Astrocyte (in vitro differentiated cells and primary cell): ENCODE measurements around the gene CREB3L2. TPM values are rescaled to one million over a fixed set of nuclear protein-coding genes. Genes with fewer than 3 reads are reported as not detected.
A peak's percentile ranks its signal among the peaks of the same experiment; 100 is the strongest.
"Not testable (repeated sequence)": the region's sequence is repeated elsewhere in the genome, so short reads cannot be mapped to it uniquely, and the experiment has no call there.

ENCODE experiments used
- DNase-seq: peaks from one replicate; pipeline ENCODE4 v3.0.0-alpha.2; 2010; ENCODE audit warnings: low read depth
- FAIRE-seq: peaks from 2 replicates; lab custom pipeline; 2011; peaks lifted over from hg19 to GRCh38; lab: Jason Lieb, UNC
- H2AFZ ChIP-seq: 2 replicates; pipeline ENCODE4 v1.6.0; 2012; ENCODE audit warnings: low read depth, low read length, inconsistent platforms
- H3K27ac ChIP-seq: 2 replicates; pipeline ENCODE4 v1.5.1; 2011; ENCODE audit warnings: low read depth, low read length, inconsistent platforms
- H3K27me3 ChIP-seq: 2 replicates; pipeline ENCODE4 v1.6.0; 2011; ENCODE audit warnings: low read length, inconsistent platforms; ENCODE audit not compliant: insufficient read depth
- H3K36me3 ChIP-seq: 2 replicates; pipeline ENCODE4 v1.5.1; 2011; ENCODE audit warnings: low read length, inconsistent platforms; ENCODE audit not compliant: insufficient read depth
- H3K4me1 ChIP-seq: 2 replicates; pipeline ENCODE4 v1.5.1; 2011; ENCODE audit warnings: low read length, inconsistent platforms; ENCODE audit not compliant: insufficient read depth
- H3K4me2 ChIP-seq: 2 replicates; pipeline ENCODE4 v1.6.0; 2012; ENCODE audit warnings: low read length, inconsistent platforms
- H3K4me3 ChIP-seq: 2 replicates; pipeline ENCODE4 v1.5.1; 2011; ENCODE audit warnings: low read depth, mild to moderate bottlenecking, low read length, inconsistent platforms; ENCODE audit not compliant: insufficient read depth
- H3K79me2 ChIP-seq: 2 replicates; pipeline ENCODE4 v1.6.0; 2012; ENCODE audit warnings: mild to moderate bottlenecking, low read length, inconsistent platforms; ENCODE audit not compliant: insufficient read depth
- H3K9ac ChIP-seq: 2 replicates; pipeline ENCODE4 v1.6.0; 2012; ENCODE audit warnings: mild to moderate bottlenecking, low read length, inconsistent platforms
- H3K9me3 ChIP-seq: 2 replicates; pipeline ENCODE4 v1.5.1; 2012; ENCODE audit warnings: low read depth, mild to moderate bottlenecking, low read length, inconsistent platforms; ENCODE audit not compliant: insufficient read depth
- H4K20me1 ChIP-seq: 2 replicates; pipeline ENCODE4 v1.6.0; 2012; ENCODE audit warnings: low read length, inconsistent platforms; ENCODE audit not compliant: insufficient read depth
- H3K27ac Mint-ChIP-seq: one replicate; pipeline ENCODE4 v1.8.0; 2021; ENCODE audit warnings: mild to moderate bottlenecking, mixed read lengths; ENCODE audit not compliant: unreplicated experiment
- H3K27me3 Mint-ChIP-seq: one replicate; pipeline ENCODE4 v1.8.0; 2021; ENCODE audit warnings: low read depth, mixed read lengths; ENCODE audit not compliant: unreplicated experiment
- H3K36me3 Mint-ChIP-seq: one replicate; pipeline ENCODE4 v1.8.0; 2021; ENCODE audit warnings: low read depth, mixed read lengths; ENCODE audit not compliant: unreplicated experiment
- H3K4me1 Mint-ChIP-seq: one replicate; pipeline ENCODE4 v1.8.0; 2021; ENCODE audit warnings: low read depth, mixed read lengths; ENCODE audit not compliant: unreplicated experiment
- H3K4me3 Mint-ChIP-seq: one replicate; pipeline ENCODE4 v1.8.0; 2021; ENCODE audit warnings: mild to moderate bottlenecking, moderate library complexity, mixed read lengths; ENCODE audit not compliant: unreplicated experiment
- H3K9me3 Mint-ChIP-seq: one replicate; pipeline ENCODE4 v1.8.0; 2021; ENCODE audit warnings: mild to moderate bottlenecking, mixed read lengths; ENCODE audit not compliant: unreplicated experiment
- EZH2 ChIP-seq: IDR thresholded peaks from 2 replicates; pipeline ENCODE4 v1.6.1; 2012; ENCODE audit warnings: mild to moderate bottlenecking, low read length, inconsistent platforms; ENCODE audit not compliant: insufficient read depth
- total RNA-seq: library from RNA; stranded (reverse); gene quantifications from 2 replicates; pipeline ENCODE4 v1.2.1, GENCODE V29; 2021
- TF ChIP-seq, protein P1 (sequence below): IDR thresholded peaks from 2 replicates; pipeline ENCODE4 v1.5.1; 2011; ENCODE audit warnings: low read depth, mild to moderate bottlenecking, inconsistent platforms, low read length, moderate library complexity; ENCODE audit not compliant: insufficient read depth

The CREB3L2 gene
- total RNA-seq, 1 donor from 2014 or later, result 116 TPM

DNA sequence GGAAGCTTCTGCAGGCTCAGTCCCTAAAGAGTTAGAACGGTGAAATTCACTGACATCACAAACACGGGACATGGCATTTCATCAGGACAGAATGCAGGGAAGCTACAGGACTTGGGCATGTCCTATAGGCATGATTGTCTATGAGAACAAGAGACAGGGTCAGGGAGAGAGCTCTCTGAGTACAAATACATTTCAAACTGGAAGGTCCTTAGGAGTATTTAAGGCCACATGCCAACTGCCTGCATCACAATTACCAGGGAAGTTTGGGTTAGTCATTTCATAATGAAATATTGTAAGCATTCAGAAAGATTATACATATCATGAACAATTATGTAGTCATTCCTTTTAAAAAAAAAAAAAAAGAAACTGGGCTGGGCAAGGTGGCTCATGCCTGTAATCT, 71.3 kb downstream of the CREB3L2 start:
- H3K9me3 ChIP-seq, result no peaks in the 10 kb centered on the region
- Mint-ChIP-seq H3K4me1 (peaks cover 36% of the 10 kb centered on the region), H3K4me3 (no peak overlapping the region), H3K27me3 (no peaks in the 10 kb centered on the region), H3K27ac (no peak overlapping the region), H3K36me3 (peaks cover 28% of the 10 kb centered on the region), H3K9me3 (no peaks in the 10 kb centered on the region)
- H3K4me2 ChIP-seq, result peak overlapping the region; percentile 41
- peaks cover 32% of the 10 kb centered on the region for H4K20me1 ChIP-seq
- peaks cover 19% of the 10 kb centered on the region for H3K36me3 ChIP-seq
- H3K9ac ChIP-seq, result peak overlapping the region; percentile 65
- peaks cover 92% of the 10 kb centered on the region for H3K79me2 ChIP-seq
- H3K27ac ChIP-seq, result peak overlapping the region; percentile 83
- FAIRE-seq (no peak), DNase-seq (peak; percentile 89)
- H2AFZ ChIP-seq, result no peak overlapping the region
- no peak overlapping the region for H3K4me3 ChIP-seq
- no peaks in the 10 kb centered on the region for H3K27me3 ChIP-seq
- TF ChIP-seq, protein P1, sequence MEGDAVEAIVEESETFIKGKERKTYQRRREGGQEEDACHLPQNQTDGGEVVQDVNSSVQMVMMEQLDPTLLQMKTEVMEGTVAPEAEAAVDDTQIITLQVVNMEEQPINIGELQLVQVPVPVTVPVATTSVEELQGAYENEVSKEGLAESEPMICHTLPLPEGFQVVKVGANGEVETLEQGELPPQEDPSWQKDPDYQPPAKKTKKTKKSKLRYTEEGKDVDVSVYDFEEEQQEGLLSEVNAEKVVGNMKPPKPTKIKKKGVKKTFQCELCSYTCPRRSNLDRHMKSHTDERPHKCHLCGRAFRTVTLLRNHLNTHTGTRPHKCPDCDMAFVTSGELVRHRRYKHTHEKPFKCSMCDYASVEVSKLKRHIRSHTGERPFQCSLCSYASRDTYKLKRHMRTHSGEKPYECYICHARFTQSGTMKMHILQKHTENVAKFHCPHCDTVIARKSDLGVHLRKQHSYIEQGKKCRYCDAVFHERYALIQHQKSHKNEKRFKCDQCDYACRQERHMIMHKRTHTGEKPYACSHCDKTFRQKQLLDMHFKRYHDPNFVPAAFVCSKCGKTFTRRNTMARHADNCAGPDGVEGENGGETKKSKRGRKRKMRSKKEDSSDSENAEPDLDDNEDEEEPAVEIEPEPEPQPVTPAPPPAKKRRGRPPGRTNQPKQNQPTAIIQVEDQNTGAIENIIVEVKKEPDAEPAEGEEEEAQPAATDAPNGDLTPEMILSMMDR, result no peak
- TF ChIP-seq EZH2, result no peak
- peaks cover 33% of the 10 kb centered on the region for H3K4me1 ChIP-seq

DNA sequence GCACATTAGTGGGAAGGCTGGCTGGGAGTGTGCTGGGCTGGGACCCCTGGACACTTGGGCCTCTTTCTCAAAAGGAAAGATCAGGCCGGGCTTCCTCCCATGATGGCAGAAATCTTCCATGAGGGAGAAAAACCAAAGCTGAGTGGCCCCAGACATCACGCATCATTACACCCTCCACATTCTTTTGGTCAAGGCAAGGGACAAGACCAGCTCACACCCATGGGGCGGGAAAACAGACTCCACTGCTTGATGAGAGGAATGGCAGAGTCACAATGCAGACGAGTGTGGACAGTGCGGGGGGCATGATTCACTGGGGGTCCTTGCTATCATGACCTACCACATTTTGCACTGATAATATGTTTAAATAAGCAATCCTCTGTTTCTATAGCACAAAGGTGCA, 73.3 kb downstream of the CREB3L2 start:
- Histone ChIP-seq H3K4me2 (no peak overlapping the region), H3K4me1 (peaks cover 31% of the 10 kb centered on the region), H3K4me3 (no peak overlapping the region), H3K9me3 (no peaks in the 10 kb centered on the region), H3K27me3 (no peaks in the 10 kb centered on the region), H3K36me3 (peaks cover 28% of the 10 kb centered on the region), H3K9ac (no peak overlapping the region), H3K27ac (peak overlapping the region; percentile 25), H4K20me1 (peaks cover 21% of the 10 kb centered on the region), H2AFZ (no peak overlapping the region), H3K79me2 (peaks cover 90% of the 10 kb centered on the region)
- FAIRE-seq (no peak), DNase-seq (no peak)
- no peak overlapping the region for H3K27ac Mint-ChIP-seq
- H3K27me3 Mint-ChIP-seq, result no peaks in the 10 kb centered on the region
- no peak for TF ChIP-seq EZH2
- TF ChIP-seq, protein P1, result no peak
- peaks cover 39% of the 10 kb centered on the region for H3K36me3 Mint-ChIP-seq
- no peak overlapping the region for H3K4me3 Mint-ChIP-seq
- no peaks in the 10 kb centered on the region for H3K9me3 Mint-ChIP-seq
- peaks cover 35% of the 10 kb centered on the region for H3K4me1 Mint-ChIP-seq

DNA sequence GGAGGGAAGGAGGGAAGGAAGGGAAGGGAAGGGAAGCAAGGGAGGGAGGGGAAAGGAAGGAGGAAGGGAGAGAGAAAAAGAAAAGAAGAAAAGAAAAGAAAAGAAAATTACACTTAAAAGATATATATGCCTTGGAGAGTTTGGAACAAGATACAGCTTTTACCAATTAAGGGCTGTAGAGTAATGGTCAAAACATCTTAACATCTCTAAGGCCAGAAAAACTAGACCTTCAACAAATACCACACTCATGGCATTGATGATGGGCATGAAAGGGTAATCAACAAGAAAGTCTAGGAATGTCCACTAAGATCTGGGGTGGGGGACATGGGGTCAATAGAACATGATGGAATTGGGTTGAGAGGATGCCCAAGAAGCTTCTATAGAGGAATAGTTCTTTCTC, 74.5 kb downstream of the CREB3L2 start:
- H3K4me2 ChIP-seq, result no peak overlapping the region
- no peak overlapping the region for H3K27ac Mint-ChIP-seq
- no peak overlapping the region for H3K9ac ChIP-seq
- H3K4me3 Mint-ChIP-seq, result no peak overlapping the region
- H3K27me3 ChIP-seq, result no peaks in the 10 kb centered on the region
- DNase-seq, result no peak
- H3K4me1 Mint-ChIP-seq, result peaks cover 32% of the 10 kb centered on the region
- H4K20me1 ChIP-seq, result peaks cover 12% of the 10 kb centered on the region
- no peaks in the 10 kb centered on the region for H3K27me3 Mint-ChIP-seq
- peaks cover 41% of the 10 kb centered on the region for H3K36me3 Mint-ChIP-seq
- no peaks in the 10 kb centered on the region for H3K9me3 ChIP-seq
- no peak for FAIRE-seq
- no peak for TF ChIP-seq EZH2
- TF ChIP-seq, protein P1, result no peak
- H3K79me2 ChIP-seq, result peaks cover 85% of the 10 kb centered on the region
- H3K4me1 ChIP-seq, result peaks cover 27% of the 10 kb centered on the region
- H3K9me3 Mint-ChIP-seq, result no peaks in the 10 kb centered on the region
- H3K4me3 ChIP-seq, result no peak overlapping the region
- no peak overlapping the region for H2AFZ ChIP-seq
- peaks cover 28% of the 10 kb centered on the region for H3K36me3 ChIP-seq
- H3K27ac ChIP-seq, result no peak overlapping the region

DNA sequence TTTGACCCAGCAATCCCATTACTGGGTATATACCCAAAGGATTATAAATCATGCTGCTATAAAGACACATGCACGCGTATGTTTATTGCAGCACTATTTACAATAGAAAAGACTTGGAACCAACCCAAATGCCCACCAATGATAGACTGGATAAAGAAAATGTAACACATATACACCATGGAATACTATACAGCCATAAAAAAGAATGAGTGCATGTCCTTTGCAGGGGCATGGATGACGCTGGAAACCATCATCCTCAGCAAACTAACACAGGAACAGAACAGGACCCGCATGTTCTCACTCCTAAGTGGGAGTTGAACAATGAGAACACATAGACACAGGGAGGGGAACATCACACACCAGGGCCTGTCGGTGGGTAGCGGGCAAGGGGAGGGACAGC, 75.7 kb downstream of the CREB3L2 start:
- H3K27ac ChIP-seq, H3K27me3 Mint-ChIP-seq, H3K27me3 ChIP-seq, H3K9me3 Mint-ChIP-seq, H2AFZ ChIP-seq, H3K4me3 ChIP-seq, DNase-seq, H3K9ac ChIP-seq, H3K9me3 ChIP-seq, H3K4me2 ChIP-seq, H3K4me3 Mint-ChIP-seq, H3K27ac Mint-ChIP-seq, FAIRE-seq: not testable (repeated sequence)
- Histone ChIP-seq H3K4me1 (peaks cover 30% of the 10 kb centered on the region), H3K36me3 (peaks cover 28% of the 10 kb centered on the region), H3K79me2 (peaks cover 84% of the 10 kb centered on the region), H4K20me1 (peaks cover 10% of the 10 kb centered on the region)
- Mint-ChIP-seq H3K36me3 (peaks cover 45% of the 10 kb centered on the region), H3K4me1 (peaks cover 34% of the 10 kb centered on the region)
